SK-N-MC (cell line): ENCODE data around the gene MYT1.

Experiments used
- EZH2 ChIP-seq: fragments of 200-600 bp; sonication (generic); IDR thresholded peaks from one replicate; pipeline ENCODE4 v1.6.1; 2017; ENCODE audit warnings: antibody characterized with exemption
- FOXP2 ChIP-seq: optimal IDR thresholded peaks from 2 replicates; pipeline ENCODE3; 2011; ENCODE audit warnings: mild to moderate bottlenecking, moderate library complexity; ENCODE audit not compliant: insufficient read depth; ENCODE audit errors: extremely low read length, control extremely low read depth
- POLR2AphosphoS5 ChIP-seq: IDR thresholded peaks from 2 replicates; pipeline ENCODE4 v1.6.1; 2012; ENCODE audit warnings: mild to moderate bottlenecking, low read depth, low read length, borderline replicate concordance

- TF ChIP-seq EZH2 (no peak), POLR2AphosphoS5 (no peak), FOXP2 (no peak)
Measured at GRCh38 chr20:64211874-64212658, 47.8 kb downstream of the MYT1 start.
